Heart left ventricle (tissue), 16 donors: ENCODE measurements around the gene PPP1R14B. TPM values are rescaled to one million over a fixed set of nuclear protein-coding genes. Genes with fewer than 3 reads are reported as not detected.

Source experiments
- ATAC-seq, 4 donors: fragments of 200-7000 bp; cut with Tn5 transposase; one replicate each; pipeline ENCODE4 v1.9.1; 2020 to 2022; ENCODE audit warnings: moderate library complexity in 4 of 4, mild to moderate bottlenecking in 3 of 4, moderate number of reproducible peaks in 1 of 4
- DNase-seq, 5 donors: peaks; one replicate each; pipeline ENCODE4 v3.0.0-alpha.2; 2020
- H3K27ac ChIP-seq, 12 donors: fragments of 200-600 bp; sonication (generic) in 4 of 12; one replicate each; pipeline versions ENCODE4 v1.5.0 to v1.8.0; 2016 to 2022; ENCODE audit warnings: mild to moderate bottlenecking in 2 of 12
- H3K27me3 ChIP-seq, 9 donors: fragments of 200-600 bp; sonication (generic) in 2 of 9; one replicate each; pipeline versions ENCODE4 v1.5.1 to v1.8.0; 2016 to 2022; ENCODE audit warnings: mild to moderate bottlenecking in 3 of 9
- H3K36me3 ChIP-seq, 9 donors: fragments of 200-600 bp; sonication (generic) in 2 of 9; one replicate each; pipeline versions ENCODE4 v1.5.0 to v1.8.0; 2018 to 2022; ENCODE audit warnings: mild to moderate bottlenecking in 2 of 9
- H3K4me1 ChIP-seq, 12 donors: fragments of 200-600 bp; sonication (generic) in 4 of 12; one replicate each; pipeline versions ENCODE4 v1.5.0 to v1.8.0; 2016 to 2022; ENCODE audit warnings: mild to moderate bottlenecking in 3 of 12
- H3K4me3 ChIP-seq, 12 donors: fragments of 200-600 bp; sonication (generic) in 4 of 12; one replicate each; pipeline versions ENCODE4 v1.5.0 to v1.8.0; 2017 to 2022; ENCODE audit warnings: mild to moderate bottlenecking in 9 of 12, moderate library complexity in 4 of 12
- H3K9me3 ChIP-seq, 12 donors: fragments of 200-600 bp; sonication (generic) in 4 of 12; one replicate each; pipeline versions ENCODE4 v1.5.0 to v1.8.0; 2016 to 2022; ENCODE audit warnings: mild to moderate bottlenecking in 1 of 12
- CTCF ChIP-seq, 12 donors: fragments of 200-600 bp; sonication (generic) in 4 of 12; IDR thresholded peaks; one replicate each; pipeline versions ENCODE4 v1.5.0 to v1.8.0; 2018 to 2022; ENCODE audit warnings: antibody characterized with exemption in 12 of 12, mild to moderate bottlenecking in 5 of 12
- POLR2A ChIP-seq, 2 donors: fragments of 450-650 bp; IDR thresholded peaks; one replicate each; pipeline ENCODE4 v1.6.1; 2017; ENCODE audit warnings: antibody characterized with exemption in 2 of 2, mild to moderate bottlenecking in 2 of 2, moderate library complexity in 2 of 2
- WGBS, 4 donors: extraction: QIAGEN DNeasy Blood & Tissue Kit in 2 of 4; methylation state at CpG; one replicate each; pipeline versions ENCODE4 v1.1.5 to v1.1.7; 2013 to 2018; 5-methylcytosine and 5-hydroxymethylcytosine counted together
- intact Hi-C, 10 donors: fragments of 100-400 bp; cut with DNase I; formaldehyde crosslinking; loops; one replicate each; pipeline versions ENCODE4 v1.11.1 to v1.14.2; 2022
- polyA plus RNA-seq, 2 donors: library from polyadenylated mRNA; stranded (reverse); fragments of 200-250 nt; gene quantifications; one replicate each; pipeline ENCODE4 v1.2.3, GENCODE V29; 2013
- total RNA-seq, 9 donors: library from RNA; depleted of rRNA in 2 of 9; stranded (reverse); fragments of >200 nt in 2 of 9; fragmentation: NEBNext Ultra II Directional in 3 of 9; extraction: Animal tissue kit (Norgen Biotek cat#: 25700) in 3 of 9; gene quantifications; one replicate each; pipeline versions ENCODE4 v1.1.0 to v1.2.4, GENCODE V29; 2016 to 2023
- donor health status: ischemic (EF 13 %, LVEDD 7.1; RV severe dilation, severe dysfunction).
- donor health status: healthy with polysubstance abuse.
- donor health status: DM: no; HTN: yes; CAD: no.
- donor health status: DM: no; HTN: no; CAD: no.
- donor health status: ischemic (EF 25% LVEDD 6.9; RV normal size, moderate dysfunction).
- donor health status: ischemic (EF 25% LVEDD 5.7; RV mildly dilated, moderate dysfunction).
- donor health status: healthy.
- donor health status: DM: yes; HTN: yes; CAD: no.
- donor health status: ischemic (EF 35%, LVEDD 5.7; RV mildly dilated, moderate dysfunction).
- donor health status: nonischemic (EF 11% LVEDD 7.7; RV severe dilation, severe dysfunction).
- donor health status: DM: yes; HTN: yes; CAD: no.
- donor health status: PGD.
- donor health status: ischemic (EF 29% LVEDD 5.4; RV normal size, mild dysfunction).
- donor health status: nonischemic (EF 23%, LVEDD 6.1; RV moderate dilation, normal function).

Gene PPP1R14B
- total and polyA plus RNA-seq, 11 donors: 69.6 to 244 (median 108) TPM

- intact Hi-C loops: loop anchor here in 1 of 10 donors (2.0 kb wide), 1 partner anchor 22 kb away; no protein-coding TSS in a partner anchor
These were observed 28.5 kb upstream of the PPP1R14B start for GRCh38 chr11:64275031-64275800.

GRCh38 chr11:64269540-64270220, 22.9 kb upstream of the PPP1R14B start:
- Histone ChIP-seq H3K27ac (peak overlapping the region; percentile 86 to 100 (median 97)), H3K27me3 (no peaks in the 10 kb centered on the region), H3K9me3 (no peaks in the 10 kb centered on the region), H3K4me1 (peaks cover 2 to 51% (median 33%) of the 10 kb centered on the region in 12 donors), H3K36me3 (peaks cover 0 to 24% (median 16%) of the 10 kb centered on the region in 9 donors), H3K4me3 (peak overlapping the region; percentile 63 to 98 (median 80))
- TF ChIP-seq POLR2A (IDR thresholded peaks at IDR 0.05): peak in 1 of 2 donors; percentile 50
- TF ChIP-seq CTCF (IDR thresholded peaks at IDR 0.05): peak in 5 of 12 donors; percentile 6 to 53 (median 12)
- peak; percentile 98 to 99 (median 98) for DNase-seq
- intact Hi-C loops: loop anchor here in 5 of 10 donors (1.0 to 2.0 kb wide), 7 partner anchors 16 to 36 kb away; partner anchors contain the start of genes ESRRA (in 3 of the 5), GPR137 (in 3 of the 5), FKBP2 (in 2 of the 5) and PLCB3 (in 2 of the 5)
- WGBS, 4 donors: 0 to 1% (median 0%) methylated on average over 25 to 58 of the region's 58 CpGs
- ATAC-seq: peak; percentile 86 to 91 (median 90)

More at GRCh38 chr11:64275031-64275800, 28.5 kb upstream of the PPP1R14B start:
- H3K4me3 ChIP-seq: no peak overlapping the region
- DNase-seq: peak in 1 of 5 donors; percentile 37
- H3K27me3 ChIP-seq: no peaks in the 10 kb centered on the region
- H3K9me3 ChIP-seq: no peaks in the 10 kb centered on the region
- H3K4me1 ChIP-seq: peaks cover 0 to 25% (median 11%) of the 10 kb centered on the region in 12 donors
- ATAC-seq: no peak
- H3K36me3 ChIP-seq: peaks cover 0 to 41% (median 36%) of the 10 kb centered on the region in 9 donors
- TF ChIP-seq POLR2A (IDR thresholded peaks at IDR 0.05): no peak
- no peak overlapping the region for H3K27ac ChIP-seq
- WGBS, 4 donors: 93 to 96% (median 94%) methylated on average over 13 to 15 of the region's 15 CpGs

GRCh38 chr11:64268893-64269539, 22.3 kb upstream of the PPP1R14B start:
- TF ChIP-seq POLR2A (IDR thresholded peaks at IDR 0.05): no peak
- TF ChIP-seq CTCF (IDR thresholded peaks at IDR 0.05): peak in 1 of 12 donors; percentile 12
- intact Hi-C loops: loop anchor here in 4 of 10 donors (1.0 to 2.0 kb wide), 3 partner anchors 18 to 22 kb away; partner anchors contain the start of genes PLCB3 (in 3 of the 4) and PPP1R14B (in 1 of the 4)
- H3K27ac ChIP-seq: peak overlapping the region; percentile 86 to 100 (median 97)
- peaks cover 2 to 51% (median 33%) of the 10 kb centered on the region in 12 donors for H3K4me1 ChIP-seq
- peaks cover 0 to 31% (median 20%) of the 10 kb centered on the region in 9 donors for H3K36me3 ChIP-seq
- peak overlapping the region; percentile 63 to 95 (median 79) for H3K4me3 ChIP-seq
- no peaks in the 10 kb centered on the region for H3K9me3 ChIP-seq
- DNase-seq: peak; percentile 59 to 84 (median 80)
- H3K27me3 ChIP-seq: no peaks in the 10 kb centered on the region
- ATAC-seq: peak in 2 of 4 donors; percentile 7 to 27
- 0 to 2% (median 1%) methylated on average over 14 to 34 of the region's 34 CpGs for WGBS, 4 donors
